Endodermal cell (in vitro differentiated cells): Measurements from ENCODE around the gene MSI1. TPM values are rescaled to one million over a fixed set of nuclear protein-coding genes. Genes with fewer than 3 reads are reported as not detected.

Source experiments
- DNase-seq: peaks from one replicate; pipeline ENCODE4 v3.0.0-alpha.2; 2017
- H3K27ac ChIP-seq: 2 replicates; pipeline ENCODE4 v1.5.1; 2013; ENCODE audit warnings: mild to moderate bottlenecking, low read depth, low read length, moderate library complexity
- H3K27me3 ChIP-seq: 2 replicates; pipeline ENCODE4 v1.6.1; 2013; ENCODE audit warnings: mild to moderate bottlenecking, low read length, moderate library complexity; ENCODE audit not compliant: insufficient read depth, control insufficient read depth, poor library complexity, severe bottlenecking
- H3K36me3 ChIP-seq: 2 replicates; pipeline ENCODE4 v1.7.0; 2013; ENCODE audit warnings: mild to moderate bottlenecking, low read length, moderate library complexity; ENCODE audit not compliant: control insufficient read depth, insufficient read depth
- H3K4me1 ChIP-seq: one replicate; pipeline ENCODE4 v1.7.0; 2013; ENCODE audit warnings: low read length; ENCODE audit not compliant: control insufficient read depth, insufficient read depth
- H3K4me3 ChIP-seq: 2 replicates; pipeline ENCODE4 v1.5.1; 2013; ENCODE audit warnings: mild to moderate bottlenecking, low read length, moderate library complexity
- H3K9ac ChIP-seq: 2 replicates; pipeline ENCODE4 v1.6.1; 2013; ENCODE audit warnings: mild to moderate bottlenecking, low read length, moderate library complexity; ENCODE audit not compliant: poor library complexity, severe bottlenecking; ENCODE audit errors: extremely low read depth
- H3K9me3 ChIP-seq: 2 replicates; pipeline ENCODE4 v1.6.1; 2013; ENCODE audit warnings: mild to moderate bottlenecking, low read length, moderate library complexity; ENCODE audit not compliant: control insufficient read depth
- H3K27ac Mint-ChIP-seq: 2 replicates; pipeline ENCODE4 v1.8.0; 2020; ENCODE audit warnings: mixed read lengths
- H3K27me3 Mint-ChIP-seq: 2 replicates; pipeline ENCODE4 v1.8.0; 2021; ENCODE audit warnings: mild to moderate bottlenecking, mixed read lengths; ENCODE audit not compliant: insufficient read depth
- H3K36me3 Mint-ChIP-seq: 2 replicates; pipeline ENCODE4 v1.8.0; 2020; ENCODE audit warnings: low read depth, mixed read lengths
- H3K4me1 Mint-ChIP-seq: 2 replicates; pipeline ENCODE4 v1.8.0; 2020; ENCODE audit warnings: mixed read lengths
- H3K4me3 Mint-ChIP-seq: 2 replicates; pipeline ENCODE4 v1.8.0; 2020; ENCODE audit warnings: mild to moderate bottlenecking, moderate library complexity, mixed read lengths
- H3K9me3 Mint-ChIP-seq: 2 replicates; pipeline ENCODE4 v1.8.0; 2020; ENCODE audit warnings: mild to moderate bottlenecking, mixed read lengths
- WGBS, 2 experiments: methylation state at CpG; one replicate each; pipeline versions ENCODE4 v1.1.5 to v1.1.7; 2013; ENCODE audit warnings: missing lambda C conversion rate in 2 of 2, mixed read lengths in 1 of 2; ENCODE audit not compliant: insufficient coverage in 1 of 2, insufficient read length in 1 of 2; 5-methylcytosine and 5-hydroxymethylcytosine counted together
- total RNA-seq, 2 donors: library from RNA; stranded (reverse); fragmentation: NEBNext Ultra II Directional in 1 of 2; extraction: Animal tissue kit (Norgen Biotek cat#: 25700) in 1 of 2; gene quantifications; 2 replicates in 1 of 2; 3 replicates in 1 of 2; pipeline ENCODE4 v1.2.1, GENCODE V29; 2021
- TF ChIP-seq, protein P1 (sequence below): fragments of 200-600 bp; sonication (generic); conservative IDR thresholded peaks from 2 replicates; pipeline ENCODE4 v1.5.0; 2021; ENCODE audit warnings: antibody characterized with exemption, mild to moderate bottlenecking

The MSI1 gene
- total RNA-seq, 2 donors from 2014 or later: 92.8 to 105 TPM

DNA sequence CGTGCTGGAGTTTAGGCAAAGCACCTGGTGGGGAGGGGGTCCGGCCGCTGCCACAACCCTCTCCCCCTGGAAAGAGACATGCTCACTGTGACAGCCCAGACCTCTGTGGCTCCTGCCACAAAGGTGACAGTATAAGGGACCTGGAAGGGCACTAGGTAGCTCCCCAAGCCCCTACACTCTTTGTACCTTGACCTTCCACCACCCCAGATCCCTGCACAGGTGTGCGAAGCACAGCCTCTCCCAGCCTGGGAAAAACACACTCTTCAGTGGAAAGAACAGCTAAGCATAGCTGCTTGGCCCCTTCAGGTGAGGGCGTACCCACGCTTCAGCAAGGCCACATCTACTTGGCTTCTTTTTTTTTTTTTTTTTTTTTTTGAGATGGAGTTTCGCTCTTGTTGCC is 36.4 kb downstream of the MSI1 start:
- Histone ChIP-seq H3K4me3 (no peak overlapping the region), H3K4me1 (no peaks in the 10 kb centered on the region), H3K27ac (no peak overlapping the region), H3K9ac (no peak overlapping the region), H3K36me3 (no peaks in the 10 kb centered on the region), H3K9me3 (peaks cover 20% of the 10 kb centered on the region), H3K27me3 (no peaks in the 10 kb centered on the region)
- WGBS, 2 experiments: 85 to 100% methylated on average over 1 to 7 of the region's 7 CpGs
- peaks cover 2% of the 10 kb centered on the region for H3K36me3 Mint-ChIP-seq
- peak overlapping the region; percentile 30 for H3K27ac Mint-ChIP-seq
- peaks cover 21% of the 10 kb centered on the region for H3K9me3 Mint-ChIP-seq
- no peak overlapping the region for H3K4me3 Mint-ChIP-seq
- TF ChIP-seq, protein P1, sequence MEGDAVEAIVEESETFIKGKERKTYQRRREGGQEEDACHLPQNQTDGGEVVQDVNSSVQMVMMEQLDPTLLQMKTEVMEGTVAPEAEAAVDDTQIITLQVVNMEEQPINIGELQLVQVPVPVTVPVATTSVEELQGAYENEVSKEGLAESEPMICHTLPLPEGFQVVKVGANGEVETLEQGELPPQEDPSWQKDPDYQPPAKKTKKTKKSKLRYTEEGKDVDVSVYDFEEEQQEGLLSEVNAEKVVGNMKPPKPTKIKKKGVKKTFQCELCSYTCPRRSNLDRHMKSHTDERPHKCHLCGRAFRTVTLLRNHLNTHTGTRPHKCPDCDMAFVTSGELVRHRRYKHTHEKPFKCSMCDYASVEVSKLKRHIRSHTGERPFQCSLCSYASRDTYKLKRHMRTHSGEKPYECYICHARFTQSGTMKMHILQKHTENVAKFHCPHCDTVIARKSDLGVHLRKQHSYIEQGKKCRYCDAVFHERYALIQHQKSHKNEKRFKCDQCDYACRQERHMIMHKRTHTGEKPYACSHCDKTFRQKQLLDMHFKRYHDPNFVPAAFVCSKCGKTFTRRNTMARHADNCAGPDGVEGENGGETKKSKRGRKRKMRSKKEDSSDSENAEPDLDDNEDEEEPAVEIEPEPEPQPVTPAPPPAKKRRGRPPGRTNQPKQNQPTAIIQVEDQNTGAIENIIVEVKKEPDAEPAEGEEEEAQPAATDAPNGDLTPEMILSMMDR: no peak
- H3K27me3 Mint-ChIP-seq: peaks cover 11% of the 10 kb centered on the region
- no peaks in the 10 kb centered on the region for H3K4me1 Mint-ChIP-seq
- no peak for DNase-seq

DNA sequence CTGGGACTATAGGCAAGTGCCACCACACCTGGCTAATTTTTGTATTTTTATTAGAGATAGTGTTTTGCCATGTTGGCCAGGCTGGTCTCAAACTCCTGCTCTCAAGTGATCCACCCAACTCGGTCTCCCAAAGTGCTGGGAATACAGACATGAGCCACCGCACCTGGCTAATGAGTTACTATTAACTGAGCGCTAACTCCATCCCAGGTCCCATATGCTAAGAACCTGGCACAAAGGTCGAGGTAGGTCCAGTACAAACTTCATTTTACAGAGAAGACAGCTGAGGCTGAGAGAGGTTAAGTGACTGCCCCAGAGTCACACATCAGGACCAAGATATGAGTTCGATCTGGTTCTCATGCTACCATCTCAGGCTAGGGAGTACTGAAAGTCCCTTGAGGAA is 36.9 kb downstream of the MSI1 start:
- H3K27ac ChIP-seq: no peak overlapping the region
- Mint-ChIP-seq H3K4me3 (no peak overlapping the region), H3K27ac (no peak overlapping the region), H3K4me1 (no peaks in the 10 kb centered on the region), H3K27me3 (peaks cover 8% of the 10 kb centered on the region), H3K9me3 (peaks cover 16% of the 10 kb centered on the region), H3K36me3 (no peaks in the 10 kb centered on the region)
- no peaks in the 10 kb centered on the region for H3K27me3 ChIP-seq
- H3K9ac ChIP-seq: no peak overlapping the region
- no peaks in the 10 kb centered on the region for H3K36me3 ChIP-seq
- 89% methylated on average over 4 to 5 of the region's 5 CpGs for WGBS, 2 experiments
- DNase-seq: no peak
- peaks cover 15% of the 10 kb centered on the region for H3K9me3 ChIP-seq
- no peaks in the 10 kb centered on the region for H3K4me1 ChIP-seq
- TF ChIP-seq, protein P1: no peak
- H3K4me3 ChIP-seq: no peak overlapping the region

DNA sequence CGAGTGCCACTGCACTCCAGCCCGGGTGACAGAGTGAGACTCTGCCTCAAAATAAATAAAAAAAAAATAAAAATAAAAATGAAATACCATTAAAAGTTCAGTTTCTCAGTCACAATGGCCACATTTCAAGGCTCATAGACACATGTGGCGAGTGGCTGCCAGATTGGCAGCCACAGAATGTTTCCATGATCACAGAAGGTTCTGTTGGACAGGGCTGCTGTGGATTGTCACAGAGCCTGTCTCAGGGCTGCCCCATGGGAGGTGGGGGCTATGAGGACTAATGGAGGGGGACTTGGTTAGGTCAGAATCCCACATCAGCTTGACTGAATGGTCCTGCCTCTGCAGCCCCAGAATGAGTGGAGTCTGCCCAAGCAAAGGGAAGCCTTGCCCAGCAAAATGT is 37.6 kb downstream of the MSI1 start:
- Histone ChIP-seq H3K27ac (no peak overlapping the region), H3K27me3 (no peaks in the 10 kb centered on the region), H3K4me1 (no peaks in the 10 kb centered on the region), H3K36me3 (no peaks in the 10 kb centered on the region), H3K4me3 (no peak overlapping the region), H3K9ac (no peak overlapping the region), H3K9me3 (peaks cover 8% of the 10 kb centered on the region)
- Mint-ChIP-seq H3K27me3 (peaks cover 8% of the 10 kb centered on the region), H3K27ac (no peak overlapping the region), H3K4me1 (no peaks in the 10 kb centered on the region), H3K36me3 (no peaks in the 10 kb centered on the region), H3K9me3 (peaks cover 9% of the 10 kb centered on the region), H3K4me3 (no peak overlapping the region)
- TF ChIP-seq, protein P1: no peak
- DNase-seq: no peak
- WGBS, 2 experiments: 88% methylated on average over 2 of the region's 3 CpGs; no CpG with 5 or more reads in 1 of the 2 experiments
